ENCODE measurements around the gene TAP1.

TAP1 gene

DNA sequence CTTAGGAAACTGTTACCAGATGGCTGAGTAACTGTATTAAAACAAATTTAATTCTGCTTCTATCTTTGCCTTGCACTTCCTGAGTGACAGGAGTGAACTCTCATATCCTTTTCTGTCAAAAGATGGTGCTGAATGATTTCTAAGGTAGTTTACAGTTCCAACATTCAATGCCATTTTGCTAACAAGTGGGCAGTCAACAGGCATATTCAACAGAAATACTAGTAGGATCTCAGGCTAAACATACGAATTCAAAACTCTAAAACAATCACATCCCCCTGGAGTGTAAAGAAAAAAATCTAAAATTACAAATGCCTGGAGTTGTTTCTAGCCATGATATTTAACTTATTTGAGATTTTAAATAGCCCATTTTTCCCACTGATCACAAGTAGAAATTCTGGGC, 7.2 kb upstream of the TAP1 start:
- Histone ChIP-seq H3K27ac (ENCODE audit: low read depth, low read length) (no peak overlapping the region), H3K36me3 (ENCODE audit: control insufficient read depth, insufficient read depth, low read length) (no peaks in the 10 kb centered on the region), H3K4me1 (ENCODE audit: control insufficient read depth, insufficient read depth, low read length) (no peaks in the 10 kb centered on the region), H3K4me3 (ENCODE audit: low read depth, low read length) (no peak overlapping the region), H3K27me3 (ENCODE audit: control insufficient read depth, insufficient read depth, low read length) (peaks cover 33% of the 10 kb centered on the region), H3K9me3 (ENCODE audit: control insufficient read depth, insufficient read depth, low read depth, low read length) (no peaks in the 10 kb centered on the region), H3K9ac (ENCODE audit: low read length) (no peak overlapping the region)

- no peak overlapping the region for H3K9ac ChIP-seq (ENCODE audit: low read length)
- H3K36me3 ChIP-seq (ENCODE audit: control insufficient read depth, insufficient read depth, low read length) = no peaks in the 10 kb centered on the region
- H3K4me3 ChIP-seq (ENCODE audit: low read depth, low read length) = no peak overlapping the region
- peaks cover 56% of the 10 kb centered on the region for H3K27me3 ChIP-seq (ENCODE audit: control insufficient read depth, insufficient read depth, low read length)
- no peaks in the 10 kb centered on the region; the same call in 1 of the 2 replicates for H3K4me1 ChIP-seq (ENCODE audit: control insufficient read depth, insufficient read depth, low read length)
- no peak overlapping the region for H3K27ac ChIP-seq (ENCODE audit: low read depth, low read length)
- H3K9me3 ChIP-seq (ENCODE audit: control insufficient read depth, insufficient read depth, low read depth, low read length) = no peaks in the 10 kb centered on the region
Measured at GRCh38 chr6:32858194-32858593, 4.7 kb upstream of the TAP1 start.

DNA sequence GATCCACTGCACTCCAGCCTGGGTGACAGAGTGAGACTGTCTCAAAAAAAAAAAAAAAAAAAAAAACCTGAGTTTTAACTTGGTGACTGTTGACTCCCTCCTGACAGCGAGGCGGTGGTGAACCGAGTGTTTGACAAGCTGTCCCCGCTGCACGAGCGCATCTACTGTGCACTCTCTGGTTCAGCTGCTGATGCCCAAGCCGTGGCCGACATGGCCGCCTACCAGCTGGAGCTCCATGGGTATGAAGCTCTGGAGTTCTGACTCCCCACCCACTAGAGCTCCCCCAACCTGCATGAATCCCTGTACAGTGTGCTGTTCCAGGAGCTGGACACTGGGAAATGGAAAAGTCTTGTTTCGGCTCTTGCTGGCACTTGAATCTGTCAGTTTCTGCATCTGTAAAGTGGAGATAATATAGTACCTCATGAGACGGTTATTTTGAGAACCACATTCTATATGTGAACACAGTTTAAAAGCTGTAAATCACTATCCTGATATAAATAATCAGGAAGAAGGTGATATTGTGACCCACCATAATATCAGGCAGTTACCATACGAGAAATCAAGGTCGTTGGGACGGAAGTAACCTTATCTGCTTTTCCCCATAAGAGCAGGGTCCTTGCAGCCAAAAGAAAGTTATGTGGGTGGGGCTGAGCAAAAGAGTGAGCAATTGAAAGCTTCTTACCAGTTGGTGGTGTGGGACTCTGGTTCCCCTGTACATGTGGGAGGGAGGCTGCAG, 3.8 kb upstream of the TAP1 start:
- Histone ChIP-seq H3K4me1 (ENCODE audit: control insufficient read depth, insufficient read depth, low read length) (peaks cover 8% of the 10 kb centered on the region), H3K9me3 (ENCODE audit: control insufficient read depth, insufficient read depth, low read depth, low read length) (no peaks in the 10 kb centered on the region), H3K4me3 (ENCODE audit: low read depth, low read length) (no peak overlapping the region), H3K9ac (ENCODE audit: low read length) (no peak overlapping the region), H3K36me3 (ENCODE audit: control insufficient read depth, insufficient read depth, low read length) (no peaks in the 10 kb centered on the region), H3K27me3 (ENCODE audit: control insufficient read depth, insufficient read depth, low read length) (peaks cover 65% of the 10 kb centered on the region), H3K27ac (ENCODE audit: low read depth, low read length) (no peak overlapping the region)

DNA sequence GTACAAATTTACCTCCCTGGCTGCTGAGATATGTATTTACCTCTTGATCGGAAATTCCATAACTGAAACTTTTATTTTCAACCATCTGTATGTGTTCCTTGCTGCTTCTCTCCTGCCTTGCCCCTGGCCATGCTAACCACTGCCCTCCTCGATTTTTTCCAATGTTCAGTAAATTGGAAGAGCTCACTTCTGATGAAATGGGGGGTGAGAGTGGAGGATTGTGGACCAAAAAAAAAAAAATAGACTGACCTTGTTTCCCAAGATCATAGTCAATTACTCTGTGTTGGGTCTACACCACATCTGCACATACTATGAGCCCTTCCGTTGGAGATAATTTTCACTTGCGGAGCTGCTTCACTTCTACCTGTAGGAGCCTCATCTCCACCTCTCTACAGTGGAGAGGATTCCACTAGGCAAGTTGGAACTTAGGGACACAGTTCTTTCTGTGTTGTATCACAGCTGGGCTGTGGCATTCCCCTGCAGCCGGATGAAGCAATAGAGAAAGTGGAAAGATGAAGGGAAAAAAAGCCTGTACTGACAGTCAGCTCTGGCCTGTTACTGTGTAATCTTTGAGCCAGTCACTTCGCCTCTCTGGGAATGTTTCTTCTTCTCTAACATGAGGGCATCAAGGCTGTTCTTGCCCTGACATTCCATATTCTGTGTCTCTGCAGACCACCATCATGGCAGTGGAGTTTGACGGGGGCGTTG, 2.1 kb upstream of the TAP1 start:
- Histone ChIP-seq H3K4me3 (ENCODE audit: low read depth, low read length) (no peak overlapping the region), H3K27me3 (ENCODE audit: control insufficient read depth, insufficient read depth, low read length) (peaks cover 82% of the 10 kb centered on the region), H3K36me3 (ENCODE audit: control insufficient read depth, insufficient read depth, low read length) (no peaks in the 10 kb centered on the region), H3K4me1 (ENCODE audit: control insufficient read depth, insufficient read depth, low read length) (peaks cover 11% of the 10 kb centered on the region), H3K9me3 (ENCODE audit: control insufficient read depth, insufficient read depth, low read depth, low read length) (no peaks in the 10 kb centered on the region), H3K27ac (ENCODE audit: low read depth, low read length) (no peak overlapping the region), H3K9ac (ENCODE audit: low read length) (no peak overlapping the region)

GRCh38 chr6:32854376-32855178, 1.1 kb upstream of the TAP1 start:
- Histone ChIP-seq H3K27ac (ENCODE audit: low read depth, low read length) (no peak overlapping the region), H3K4me1 (ENCODE audit: control insufficient read depth, insufficient read depth, low read length) (peaks cover 11% of the 10 kb centered on the region), H3K9me3 (ENCODE audit: control insufficient read depth, insufficient read depth, low read depth, low read length) (no peaks in the 10 kb centered on the region), H3K36me3 (ENCODE audit: control insufficient read depth, insufficient read depth, low read length) (no peaks in the 10 kb centered on the region; the same call in 1 of the 2 replicates), H3K9ac (ENCODE audit: low read length) (peak overlapping the region; percentile 39), H3K27me3 (ENCODE audit: control insufficient read depth, insufficient read depth, low read length) (peaks cover 91% of the 10 kb centered on the region), H3K4me3 (ENCODE audit: low read depth, low read length) (peak overlapping the region; percentile 90)

DNA sequence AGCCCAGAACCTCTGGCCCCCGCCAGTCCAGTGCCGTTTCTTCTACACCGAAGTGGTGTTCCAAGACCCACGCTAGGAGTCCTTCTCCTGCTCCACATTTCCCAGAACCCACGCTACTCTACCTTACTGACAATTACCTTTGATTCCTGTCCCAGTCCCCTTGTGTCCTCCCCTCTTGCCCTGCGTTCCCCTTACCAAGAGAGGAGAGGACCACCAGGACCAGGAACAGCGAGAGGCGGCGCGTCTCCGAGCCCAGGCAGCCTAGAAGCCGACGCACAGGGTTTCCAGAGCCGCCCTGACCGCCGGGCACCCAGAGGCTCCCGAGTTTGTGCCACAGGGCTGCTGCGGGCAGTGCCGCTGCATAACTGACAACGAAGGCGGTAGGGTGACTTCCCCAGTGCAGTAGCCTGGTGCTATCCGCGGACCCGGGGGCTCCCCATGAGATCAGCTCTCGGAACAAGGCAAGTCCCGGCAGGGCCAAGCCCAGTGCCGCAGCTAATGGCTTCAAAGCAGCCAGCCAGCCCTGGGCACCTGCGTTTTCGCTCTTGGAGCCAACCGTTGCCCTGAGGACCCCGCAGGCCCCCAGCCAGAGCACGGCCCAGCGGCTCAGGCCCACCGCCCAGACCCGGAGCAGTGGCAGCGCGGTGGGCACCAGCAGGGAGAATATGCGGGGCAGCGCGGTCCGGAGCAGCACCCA, 512 bp downstream of the TAP1 start:
- Histone ChIP-seq H3K4me1 (ENCODE audit: control insufficient read depth, insufficient read depth, low read length) (peaks cover 11% of the 10 kb centered on the region), H3K9me3 (ENCODE audit: control insufficient read depth, insufficient read depth, low read depth, low read length) (no peaks in the 10 kb centered on the region), H3K9ac (ENCODE audit: low read length) (peak overlapping the region; percentile 18), H3K4me3 (ENCODE audit: low read depth, low read length) (peak overlapping the region; percentile 90), H3K27ac (ENCODE audit: low read depth, low read length) (no peak overlapping the region), H3K36me3 (ENCODE audit: control insufficient read depth, insufficient read depth, low read length) (no peaks in the 10 kb centered on the region; the same call in 1 of the 2 replicates), H3K27me3 (ENCODE audit: control insufficient read depth, insufficient read depth, low read length) (peaks cover 85% of the 10 kb centered on the region)

DNA sequence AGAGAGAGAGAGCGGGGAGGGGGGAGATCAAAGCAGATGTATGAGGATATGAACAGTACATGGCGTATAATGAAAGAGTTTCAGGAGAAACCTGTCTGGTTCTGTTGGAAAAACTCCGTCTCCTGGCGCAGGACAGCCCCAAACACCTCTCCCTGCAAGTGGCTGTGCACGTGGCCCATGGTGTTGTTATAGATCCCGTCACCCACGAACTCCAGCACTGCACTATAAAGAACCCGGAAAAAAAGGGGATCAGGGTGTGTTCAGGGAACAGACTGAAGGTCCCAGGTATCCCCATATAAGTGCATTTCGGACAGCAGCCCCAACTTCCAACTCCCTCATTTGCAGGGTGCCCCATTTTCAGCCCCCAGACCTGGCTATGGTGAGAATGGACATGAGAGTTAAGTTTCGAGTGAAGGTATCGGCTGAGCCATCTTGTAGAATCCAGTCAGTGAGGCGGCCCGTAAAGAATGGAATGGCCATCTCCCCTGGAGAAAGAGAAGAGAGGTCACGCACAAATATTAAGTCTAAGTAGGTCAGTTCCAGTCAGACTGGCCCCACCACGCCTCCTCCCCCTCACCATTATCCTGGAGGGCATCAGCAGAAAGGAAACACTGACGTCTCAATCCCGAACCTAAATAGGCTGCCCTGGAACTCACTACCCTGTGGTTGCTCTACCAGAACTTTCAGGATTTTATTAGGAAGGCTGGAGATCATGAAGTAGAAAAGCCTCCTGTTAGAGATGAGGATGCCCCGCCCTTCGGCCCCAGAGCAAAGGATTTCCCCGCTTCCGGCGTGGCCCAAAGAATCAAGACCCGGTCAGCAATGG, 1.3 kb downstream of the TAP1 start:
- Histone ChIP-seq H3K4me1 (ENCODE audit: control insufficient read depth, insufficient read depth, low read length) (peaks cover 11% of the 10 kb centered on the region), H3K4me3 (ENCODE audit: low read depth, low read length) (peak overlapping the region; percentile 90), H3K36me3 (ENCODE audit: control insufficient read depth, insufficient read depth, low read length) (peaks cover 2% of the 10 kb centered on the region; the same call in 1 of the 2 replicates)

GRCh38 chr6:32851025-32851424, 2.5 kb downstream of the TAP1 start:
- Histone ChIP-seq H3K36me3 (ENCODE audit: control insufficient read depth, insufficient read depth, low read length) (peaks cover 8% of the 10 kb centered on the region; the same call in 1 of the 2 replicates), H3K27ac (ENCODE audit: low read depth, low read length) (no peak overlapping the region), H3K4me1 (ENCODE audit: control insufficient read depth, insufficient read depth, low read length) (peaks cover 11% of the 10 kb centered on the region), H3K4me3 (ENCODE audit: low read depth, low read length) (no peak overlapping the region), H3K27me3 (ENCODE audit: control insufficient read depth, insufficient read depth, low read length) (peaks cover 82% of the 10 kb centered on the region), H3K9ac (ENCODE audit: low read length) (no peak overlapping the region), H3K9me3 (ENCODE audit: control insufficient read depth, insufficient read depth, low read depth, low read length) (no peaks in the 10 kb centered on the region)

More for the DNA sequence above, 1.3 kb downstream of the TAP1 start:
- Histone ChIP-seq H3K9me3 (ENCODE audit: control insufficient read depth, insufficient read depth, low read depth, low read length) (no peaks in the 10 kb centered on the region), H3K9ac (ENCODE audit: low read length) (no peak overlapping the region), H3K27ac (ENCODE audit: low read depth, low read length) (no peak overlapping the region), H3K27me3 (ENCODE audit: control insufficient read depth, insufficient read depth, low read length) (peaks cover 84% of the 10 kb centered on the region)

DNA sequence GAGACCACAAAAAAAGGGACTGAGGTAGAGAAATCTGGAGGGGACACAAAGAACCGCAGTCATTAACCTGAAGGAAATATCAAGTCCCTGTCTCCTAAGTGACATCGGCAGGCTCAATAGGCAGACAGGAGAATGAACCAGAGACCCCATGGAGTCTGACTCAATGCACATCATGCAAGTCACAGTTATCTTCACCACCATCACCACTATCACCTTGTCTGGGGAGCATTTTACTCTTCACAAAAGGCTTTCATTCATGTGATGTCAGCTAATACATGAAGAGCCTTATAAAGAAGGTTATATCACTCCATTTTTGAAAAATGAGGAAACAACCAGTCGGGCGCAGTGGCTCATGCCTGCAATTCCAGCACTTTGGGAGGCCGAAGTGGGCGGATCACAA, 4.4 kb downstream of the TAP1 start:
- peaks cover 8% of the 10 kb centered on the region; the same call in 1 of the 2 replicates for H3K36me3 ChIP-seq (ENCODE audit: control insufficient read depth, insufficient read depth, low read length)
- H3K4me3 ChIP-seq (ENCODE audit: low read depth, low read length) = no peak overlapping the region
- H3K4me1 ChIP-seq (ENCODE audit: control insufficient read depth, insufficient read depth, low read length) = peaks cover 11% of the 10 kb centered on the region
- H3K27me3 ChIP-seq (ENCODE audit: control insufficient read depth, insufficient read depth, low read length) = peaks cover 82% of the 10 kb centered on the region
- no peaks in the 10 kb centered on the region for H3K9me3 ChIP-seq (ENCODE audit: control insufficient read depth, insufficient read depth, low read depth, low read length)
- no peak overlapping the region for H3K9ac ChIP-seq (ENCODE audit: low read length)
- H3K27ac ChIP-seq (ENCODE audit: low read depth, low read length) = no peak overlapping the region

GRCh38 chr6:32847795-32848194, 5.7 kb downstream of the TAP1 start:
- Histone ChIP-seq H3K27me3 (ENCODE audit: control insufficient read depth, insufficient read depth, low read length) (peaks cover 83% of the 10 kb centered on the region), H3K36me3 (ENCODE audit: control insufficient read depth, insufficient read depth, low read length) (peaks cover 8% of the 10 kb centered on the region; the same call in 1 of the 2 replicates), H3K4me3 (ENCODE audit: low read depth, low read length) (no peak overlapping the region), H3K9ac (ENCODE audit: low read length) (no peak overlapping the region), H3K9me3 (ENCODE audit: control insufficient read depth, insufficient read depth, low read depth, low read length) (no peaks in the 10 kb centered on the region), H3K27ac (ENCODE audit: low read depth, low read length) (no peak overlapping the region), H3K4me1 (ENCODE audit: control insufficient read depth, insufficient read depth, low read length) (peaks cover 11% of the 10 kb centered on the region)
